ENCODE data around the gene DHRS3. TPM values are rescaled to one million over a fixed set of nuclear protein-coding genes. Genes with fewer than 3 reads are reported as not detected.

DHRS3 gene
- total and polyA plus RNA-seq, 2 donors (not counting 1 experiment from before 2014, with no cell fraction given): 0.37 TPM

GRCh38 chr1:12662556-12662955, 44.5 kb upstream of the DHRS3 start:
- WGBS (ENCODE audit: insufficient coverage): no CpG with 5 or more reads among the region's 1 CpG
- Mint-ChIP-seq H3K27me3 (peaks cover 9% of the 10 kb centered on the region), H3K9me3 (ENCODE audit: insufficient read depth) (peaks cover 3% of the 10 kb centered on the region), H3K4me1 (peaks cover 3% of the 10 kb centered on the region), H3K27ac (no peak overlapping the region), H3K4me3 (no peak overlapping the region)
- no peak overlapping the region for H3K4me2 ChIP-seq (replicated peaks; ENCODE audit: low read depth, low read length, poor library complexity, severe bottlenecking)
- TF ChIP-seq EZH2 (IDR thresholded peaks at IDR 0.05; ENCODE audit: borderline replicate concordance, insufficient read depth, low read depth, low read length, poor library complexity, severe bottlenecking) (no peak), CTCF (IDR thresholded peaks at IDR 0.05) (no peak)
- intact Hi-C loops (cut with micrococcal nuclease): no loop called here
- no peak overlapping the region for H3K27ac ChIP-seq (ENCODE audit: low read length in 2 of 2)
- H3K27me3 ChIP-seq (replicated peaks in 1 of 4; ENCODE audit: control extremely low read depth in 1 of 4, control insufficient read depth in 3 of 4, insufficient read depth in 4 of 4, low read length in 3 of 4): peaks cover 0 to 4% (median 1%) of the 10 kb centered on the region in 4 experiments
- no peak for ATAC-seq (ENCODE audit: low read depth)
- DNase-seq: no peak
- peaks cover 0 to 1% (median 0%) of the 10 kb centered on the region in 3 donors for H3K9me3 ChIP-seq (ENCODE audit: control extremely low read depth in 1 of 3, control insufficient read depth in 2 of 3, insufficient read depth in 1 of 3, low read length in 2 of 3)
- no peaks in the 10 kb centered on the region for H3K36me3 ChIP-seq (replicated peaks in 1 of 2; ENCODE audit: control extremely low read depth in 1 of 2, control insufficient read depth in 1 of 2, extremely low read depth in 1 of 2, insufficient read depth in 2 of 2, low read length in 1 of 2)
- no peaks in the 10 kb centered on the region for H3K79me2 ChIP-seq (ENCODE audit: control insufficient read depth, insufficient read depth, low read length)
- H2AFZ ChIP-seq (ENCODE audit: insufficient read depth, low read depth, low read length, poor library complexity, severe bottlenecking): no peak overlapping the region
- H3K4me3 ChIP-seq (ENCODE audit: control extremely low read depth in 1 of 5, extremely low read depth in 1 of 5, insufficient read depth in 1 of 5, low read depth in 2 of 5, low read length in 4 of 5): no peak overlapping the region
- peaks cover 4 to 5% of the 10 kb centered on the region in 2 donors for H3K4me1 ChIP-seq (ENCODE audit: control insufficient read depth in 2 of 2, insufficient read depth in 2 of 2, low read length in 2 of 2)
- ChIA-PET POLR2A (no interaction called here), CTCF (interaction anchor here (1.1 kb wide), 1 partner anchor 11 kb away, joined by 4 read pairs; no protein-coding TSS in a partner anchor)
- H4K20me1 ChIP-seq (ENCODE audit: control insufficient read depth, insufficient read depth, low read length, poor library complexity, severe bottlenecking): no peaks in the 10 kb centered on the region
- no peak overlapping the region for H3K9ac ChIP-seq (ENCODE audit: low read length)

- Histone ChIP-seq H3K27me3 (replicated peaks in 1 of 4; ENCODE audit: control extremely low read depth in 1 of 4, control insufficient read depth in 3 of 4, insufficient read depth in 4 of 4, low read length in 3 of 4) (peaks cover 0 to 4% (median 1%) of the 10 kb centered on the region in 4 experiments), H3K36me3 (replicated peaks in 1 of 2; ENCODE audit: control extremely low read depth in 1 of 2, control insufficient read depth in 1 of 2, extremely low read depth in 1 of 2, insufficient read depth in 2 of 2, low read length in 1 of 2) (no peaks in the 10 kb centered on the region), H3K4me2 (replicated peaks; ENCODE audit: low read depth, low read length, poor library complexity, severe bottlenecking) (no peak overlapping the region), H2AFZ (ENCODE audit: insufficient read depth, low read depth, low read length, poor library complexity, severe bottlenecking) (no peak overlapping the region), H3K79me2 (ENCODE audit: control insufficient read depth, insufficient read depth, low read length) (no peaks in the 10 kb centered on the region), H3K4me3 (ENCODE audit: control extremely low read depth in 1 of 5, extremely low read depth in 1 of 5, insufficient read depth in 1 of 5, low read depth in 2 of 5, low read length in 4 of 5) (no peak overlapping the region), H4K20me1 (ENCODE audit: control insufficient read depth, insufficient read depth, low read length, poor library complexity, severe bottlenecking) (no peaks in the 10 kb centered on the region), H3K9me3 (ENCODE audit: control extremely low read depth in 1 of 3, control insufficient read depth in 2 of 3, insufficient read depth in 1 of 3, low read length in 2 of 3) (peaks cover 0 to 1% (median 0%) of the 10 kb centered on the region in 3 donors), H3K4me1 (ENCODE audit: control insufficient read depth in 2 of 2, insufficient read depth in 2 of 2, low read length in 2 of 2) (peaks cover 4 to 5% of the 10 kb centered on the region in 2 donors), H3K9ac (ENCODE audit: low read length) (no peak overlapping the region), H3K27ac (ENCODE audit: low read length in 2 of 2) (no peak overlapping the region)
- Mint-ChIP-seq H3K4me3 (no peak overlapping the region), H3K27me3 (peaks cover 12% of the 10 kb centered on the region), H3K4me1 (peaks cover 3% of the 10 kb centered on the region), H3K9me3 (ENCODE audit: insufficient read depth) (peaks cover 3% of the 10 kb centered on the region), H3K27ac (no peak overlapping the region)
- no peak for TF ChIP-seq CTCF (IDR thresholded peaks at IDR 0.05)
- TF ChIP-seq EZH2 (IDR thresholded peaks at IDR 0.05; ENCODE audit: borderline replicate concordance, insufficient read depth, low read depth, low read length, poor library complexity, severe bottlenecking): no peak
- no peak for ATAC-seq (ENCODE audit: low read depth)
- intact Hi-C loops (cut with micrococcal nuclease): no loop called here
- CTCF ChIA-PET: no interaction called here
- WGBS (ENCODE audit: insufficient coverage): 90% methylated on average over 2 of the region's 6 CpGs
- POLR2A ChIA-PET: no interaction called here
- DNase-seq: no peak
Measured at GRCh38 chr1:12661606-12662219, 43.7 kb upstream of the DHRS3 start.

Measured in B cell (primary cell).